Measurements from ENCODE around the gene THAP4.

The THAP4 gene

GRCh38 chr2:241586564-241587264 lies 50.2 kb downstream of the THAP4 start:
- no peak for TF ChIP-seq CTCF (IDR thresholded peaks at IDR 0.05; ENCODE audit: low read depth, low read length)
- no peak overlapping the region for H3K4me3 ChIP-seq (ENCODE audit: low read depth, low read length)

- H3K4me3 ChIP-seq (ENCODE audit: low read depth, low read length): no peak overlapping the region
- TF ChIP-seq CTCF (IDR thresholded peaks at IDR 0.05; ENCODE audit: low read depth, low read length): no peak
Observed at GRCh38 chr2:241584436-241584835, 52.5 kb downstream of the THAP4 start.

- TF ChIP-seq CTCF (IDR thresholded peaks at IDR 0.05; ENCODE audit: low read depth, low read length): no peak
- H3K4me3 ChIP-seq (ENCODE audit: low read depth, low read length): no peak overlapping the region
Observed at GRCh38 chr2:241582806-241583205, 54.2 kb downstream of the THAP4 start.

GRCh38 chr2:241582328-241582727 lies 54.6 kb downstream of the THAP4 start:
- TF ChIP-seq CTCF (IDR thresholded peaks at IDR 0.05; ENCODE audit: low read depth, low read length): no peak

GRCh38 chr2:241579281-241579680 lies 57.7 kb downstream of the THAP4 start:
- no peak for TF ChIP-seq CTCF (IDR thresholded peaks at IDR 0.05; ENCODE audit: low read depth, low read length)
- H3K4me3 ChIP-seq (ENCODE audit: low read depth, low read length): no peak overlapping the region

More at GRCh38 chr2:241582328-241582727, 54.6 kb downstream of the THAP4 start:
- H3K4me3 ChIP-seq (ENCODE audit: low read depth, low read length): no peak overlapping the region

- no peak overlapping the region for H3K4me3 ChIP-seq (ENCODE audit: low read depth, low read length)
- no peak for TF ChIP-seq CTCF (IDR thresholded peaks at IDR 0.05; ENCODE audit: low read depth, low read length)
Observed at GRCh38 chr2:241577413-241578122, 59.4 kb downstream of the THAP4 start.

GRCh38 chr2:241576293-241576654 lies 60.7 kb downstream of the THAP4 start:
- no peak for TF ChIP-seq CTCF (IDR thresholded peaks at IDR 0.05; ENCODE audit: low read depth, low read length)

More at GRCh38 chr2:241576293-241576654, 60.7 kb downstream of the THAP4 start:
- no peak overlapping the region for H3K4me3 ChIP-seq (ENCODE audit: low read depth, low read length)

All from WI38 (cell line).